ENCODE data around the gene ECE1. TPM values are rescaled to one million over a fixed set of nuclear protein-coding genes. Genes with fewer than 3 reads are reported as not detected.
"Not testable (repeated sequence)": the region's sequence is repeated elsewhere in the genome, so short reads cannot be mapped to it uniquely, and the experiment has no call there.

The ECE1 gene
- polyA plus RNA-seq, 3 donors, result 10.6 to 42.4 (median 23.3) TPM

DNA sequence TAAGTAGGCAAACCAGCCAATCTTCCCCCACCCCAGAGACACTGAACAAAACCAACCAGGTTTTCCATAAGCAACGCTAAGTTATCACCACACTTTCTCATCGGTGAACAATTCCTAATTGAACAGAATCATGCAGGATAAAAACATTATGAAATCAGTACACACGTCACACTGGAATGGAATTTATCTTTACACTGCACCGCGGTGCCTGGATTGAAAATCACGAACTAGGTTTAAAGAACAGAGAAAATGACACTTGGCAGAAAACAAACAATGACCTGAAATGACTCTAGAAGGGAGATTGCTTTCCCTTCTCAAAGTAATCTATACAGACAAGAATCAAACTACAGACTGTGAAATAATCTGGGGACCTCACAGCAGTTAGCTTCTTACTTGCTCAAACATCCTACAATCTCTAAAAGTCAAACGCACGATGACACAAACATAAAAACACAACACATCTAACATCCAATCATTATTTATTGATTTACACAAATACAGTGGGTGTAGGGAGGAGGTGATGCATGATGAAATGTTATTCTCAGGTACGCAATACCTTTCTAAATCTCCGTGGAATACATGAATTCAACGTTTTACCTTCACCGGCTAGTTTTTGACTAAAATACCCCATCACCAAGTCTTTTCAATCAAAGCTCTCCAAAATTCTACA lies 115.5 kb downstream of the ECE1 start:
- H3K36me3 Mint-ChIP-seq, result peaks cover 25 to 30% of the 10 kb centered on the region in 2 donors
- Histone ChIP-seq H3K79me2 (ENCODE audit: insufficient read depth, low read length) (peaks cover 49% of the 10 kb centered on the region), H3K9me3 (replicated peaks in 1 of 2; ENCODE audit: control insufficient read depth in 1 of 2, insufficient read depth in 1 of 2, low read length in 2 of 2) (no peaks in the 10 kb centered on the region), H3K9ac (ENCODE audit: insufficient read depth, low read length, poor library complexity, severe bottlenecking) (peak overlapping the region; percentile 90), H3K4me3 (replicated peaks in 1 of 3; ENCODE audit: low read depth in 2 of 3, low read length in 3 of 3) (peak overlapping the region; percentile 17 to 97 (median 93)), H3K27ac (ENCODE audit: low read depth in 1 of 2, low read length in 2 of 2) (peak overlapping the region in 1 of 2 donors; percentile 93), H3K27me3 (ENCODE audit: control insufficient read depth in 2 of 2, insufficient read depth in 2 of 2, low read length in 2 of 2) (no peaks in the 10 kb centered on the region), H3K36me3 (replicated peaks in 1 of 2; ENCODE audit: control insufficient read depth in 1 of 2, insufficient read depth in 2 of 2, low read length in 2 of 2) (peaks cover 0 to 7% of the 10 kb centered on the region in 2 donors), H3K4me2 (replicated peaks; ENCODE audit: extremely low read depth, low read length, poor library complexity, severe bottlenecking) (peak overlapping the region; percentile 100), H2AFZ (ENCODE audit: insufficient read depth, low read depth, low read length, poor library complexity, severe bottlenecking) (no peak overlapping the region), H4K20me1 (ENCODE audit: insufficient read depth, low read length) (peaks cover 30% of the 10 kb centered on the region), H3K4me1 (ENCODE audit: control insufficient read depth in 1 of 2, insufficient read depth in 2 of 2, low read length in 2 of 2) (peaks cover 24 to 26% of the 10 kb centered on the region in 2 donors)
- H3K27me3 Mint-ChIP-seq (ENCODE audit: low read depth in 3 of 3), result peaks cover 0 to 5% (median 2%) of the 10 kb centered on the region in 3 donors
- intact Hi-C loops (cut with micrococcal nuclease), result loop anchor here in 1 of 2 donors (5.0 kb wide), 1 partner anchor 152 kb away; no protein-coding TSS in a partner anchor
- no peak for DNase-seq
- H3K27ac Mint-ChIP-seq, result peak overlapping the region; percentile 91 to 99 (median 97)
- H3K4me1 Mint-ChIP-seq, result peaks cover 24% of the 10 kb centered on the region
- TF ChIP-seq, protein P1, sequence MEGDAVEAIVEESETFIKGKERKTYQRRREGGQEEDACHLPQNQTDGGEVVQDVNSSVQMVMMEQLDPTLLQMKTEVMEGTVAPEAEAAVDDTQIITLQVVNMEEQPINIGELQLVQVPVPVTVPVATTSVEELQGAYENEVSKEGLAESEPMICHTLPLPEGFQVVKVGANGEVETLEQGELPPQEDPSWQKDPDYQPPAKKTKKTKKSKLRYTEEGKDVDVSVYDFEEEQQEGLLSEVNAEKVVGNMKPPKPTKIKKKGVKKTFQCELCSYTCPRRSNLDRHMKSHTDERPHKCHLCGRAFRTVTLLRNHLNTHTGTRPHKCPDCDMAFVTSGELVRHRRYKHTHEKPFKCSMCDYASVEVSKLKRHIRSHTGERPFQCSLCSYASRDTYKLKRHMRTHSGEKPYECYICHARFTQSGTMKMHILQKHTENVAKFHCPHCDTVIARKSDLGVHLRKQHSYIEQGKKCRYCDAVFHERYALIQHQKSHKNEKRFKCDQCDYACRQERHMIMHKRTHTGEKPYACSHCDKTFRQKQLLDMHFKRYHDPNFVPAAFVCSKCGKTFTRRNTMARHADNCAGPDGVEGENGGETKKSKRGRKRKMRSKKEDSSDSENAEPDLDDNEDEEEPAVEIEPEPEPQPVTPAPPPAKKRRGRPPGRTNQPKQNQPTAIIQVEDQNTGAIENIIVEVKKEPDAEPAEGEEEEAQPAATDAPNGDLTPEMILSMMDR (IDR thresholded peaks at IDR 0.05), result no peak
- peak overlapping the region; percentile 86 to 92 for H3K4me3 Mint-ChIP-seq
- no peaks in the 10 kb centered on the region for H3K9me3 Mint-ChIP-seq
- 68% methylated on average over 3 of the region's 12 CpGs for WGBS (ENCODE audit: insufficient coverage)

DNA sequence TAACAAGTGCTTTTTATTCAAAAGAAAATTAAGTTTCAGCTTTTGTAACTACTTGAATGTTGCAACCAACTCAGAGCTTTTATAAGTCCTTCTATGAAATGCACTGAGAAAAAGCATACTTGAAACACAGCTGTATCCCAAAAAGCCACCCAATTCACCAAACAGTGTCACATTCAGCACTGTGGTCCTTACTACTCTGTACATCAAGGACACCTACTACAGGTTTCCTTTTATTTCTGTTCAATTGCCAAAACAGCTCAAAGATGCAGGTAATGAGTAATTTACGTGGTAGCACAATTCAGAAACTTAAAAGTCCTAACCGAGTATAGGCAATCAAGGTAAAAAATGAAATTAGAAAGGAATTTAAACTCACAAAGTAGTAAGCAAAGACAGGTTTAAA lies 116.0 kb downstream of the ECE1 start:
- Mint-ChIP-seq H3K27me3 (ENCODE audit: low read depth in 3 of 3) (peaks cover 0 to 5% (median 2%) of the 10 kb centered on the region in 3 donors), H3K36me3 (peaks cover 26 to 34% of the 10 kb centered on the region in 2 donors), H3K4me3 (peak overlapping the region; percentile 86 to 92), H3K4me1 (peaks cover 24% of the 10 kb centered on the region), H3K9me3 (no peaks in the 10 kb centered on the region), H3K27ac (peak overlapping the region in 3 of 7 donors; percentile 91 to 98 (median 97))
- Histone ChIP-seq H3K36me3 (replicated peaks in 1 of 2; ENCODE audit: control insufficient read depth in 1 of 2, insufficient read depth in 2 of 2, low read length in 2 of 2) (peaks cover 3 to 8% of the 10 kb centered on the region in 2 donors), H3K79me2 (ENCODE audit: insufficient read depth, low read length) (peaks cover 53% of the 10 kb centered on the region), H2AFZ (ENCODE audit: insufficient read depth, low read depth, low read length, poor library complexity, severe bottlenecking) (no peak overlapping the region), H3K9me3 (replicated peaks in 1 of 2; ENCODE audit: control insufficient read depth in 1 of 2, insufficient read depth in 1 of 2, low read length in 2 of 2) (no peaks in the 10 kb centered on the region), H4K20me1 (ENCODE audit: insufficient read depth, low read length) (peaks cover 30% of the 10 kb centered on the region), H3K4me2 (replicated peaks; ENCODE audit: extremely low read depth, low read length, poor library complexity, severe bottlenecking) (peak overlapping the region; percentile 100), H3K27ac (ENCODE audit: low read depth in 1 of 2, low read length in 2 of 2) (no peak overlapping the region), H3K4me1 (ENCODE audit: control insufficient read depth in 1 of 2, insufficient read depth in 2 of 2, low read length in 2 of 2) (peaks cover 24 to 26% of the 10 kb centered on the region in 2 donors), H3K4me3 (replicated peaks in 1 of 3; ENCODE audit: low read depth in 2 of 3, low read length in 3 of 3) (peak overlapping the region in 1 of 3 experiments; percentile 97), H3K27me3 (ENCODE audit: control insufficient read depth in 2 of 2, insufficient read depth in 2 of 2, low read length in 2 of 2) (no peaks in the 10 kb centered on the region), H3K9ac (ENCODE audit: insufficient read depth, low read length, poor library complexity, severe bottlenecking) (no peak overlapping the region)
- WGBS (ENCODE audit: insufficient coverage), result no CpG with 5 or more reads among the region's 2 CpGs
- intact Hi-C loops (cut with micrococcal nuclease), result no loop called here
- TF ChIP-seq, protein P1 (IDR thresholded peaks at IDR 0.05), result no peak
- DNase-seq, result no peak

DNA sequence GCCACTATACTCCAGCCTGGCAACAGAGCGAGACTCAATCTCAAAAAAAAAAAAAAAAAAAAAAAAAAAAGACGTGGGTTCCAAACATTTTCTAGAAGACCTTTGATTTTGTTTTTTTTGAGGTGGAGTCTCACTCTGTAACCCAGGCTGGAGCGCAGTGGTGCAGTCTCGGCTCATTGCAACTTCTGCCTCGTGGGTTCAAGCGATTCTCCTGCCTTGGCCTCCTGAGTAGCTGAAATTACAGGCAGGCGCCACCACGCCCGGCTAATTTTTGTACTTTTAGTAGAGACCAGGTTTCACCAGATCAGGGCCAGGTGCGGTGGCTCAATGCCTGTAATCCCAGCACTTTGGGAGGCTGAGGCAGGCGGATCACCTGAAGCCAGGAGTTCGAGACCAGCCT lies 117.2 kb downstream of the ECE1 start:
- H3K4me3 ChIP-seq (replicated peaks in 1 of 3; ENCODE audit: low read depth in 2 of 3, low read length in 3 of 3); H3K9me3 Mint-ChIP-seq; intact Hi-C loops (cut with micrococcal nuclease); H3K27ac Mint-ChIP-seq; H3K9ac ChIP-seq (ENCODE audit: insufficient read depth, low read length, poor library complexity, severe bottlenecking); H3K27me3 Mint-ChIP-seq (ENCODE audit: low read depth in 3 of 3); H3K27ac ChIP-seq (ENCODE audit: low read depth in 1 of 2, low read length in 2 of 2); H2AFZ ChIP-seq (ENCODE audit: insufficient read depth, low read depth, low read length, poor library complexity, severe bottlenecking); H3K4me3 Mint-ChIP-seq; H3K4me2 ChIP-seq (replicated peaks; ENCODE audit: extremely low read depth, low read length, poor library complexity, severe bottlenecking); H3K27me3 ChIP-seq (ENCODE audit: control insufficient read depth in 2 of 2, insufficient read depth in 2 of 2, low read length in 2 of 2); DNase-seq; H3K9me3 ChIP-seq (replicated peaks in 1 of 2; ENCODE audit: control insufficient read depth in 1 of 2, insufficient read depth in 1 of 2, low read length in 2 of 2): not testable (repeated sequence)
- H3K4me1 ChIP-seq (ENCODE audit: control insufficient read depth in 1 of 2, insufficient read depth in 2 of 2, low read length in 2 of 2), result peaks cover 24 to 26% of the 10 kb centered on the region in 2 donors
- WGBS (ENCODE audit: insufficient coverage), result 95% methylated on average over 10 of the region's 12 CpGs
- H3K79me2 ChIP-seq (ENCODE audit: insufficient read depth, low read length), result peaks cover 59% of the 10 kb centered on the region
- peaks cover 24% of the 10 kb centered on the region for H3K4me1 Mint-ChIP-seq
- peaks cover 5 to 18% of the 10 kb centered on the region in 2 donors for H3K36me3 ChIP-seq (replicated peaks in 1 of 2; ENCODE audit: control insufficient read depth in 1 of 2, insufficient read depth in 2 of 2, low read length in 2 of 2)
- peaks cover 30 to 44% of the 10 kb centered on the region in 2 donors for H3K36me3 Mint-ChIP-seq
- peaks cover 39% of the 10 kb centered on the region for H4K20me1 ChIP-seq (ENCODE audit: insufficient read depth, low read length)
